NK-92 (cell line): ENCODE measurements around the gene TCHP.
"Not testable (repeated sequence)": the region's sequence is repeated elsewhere in the genome, so short reads cannot be mapped to it uniquely, and the experiment has no call there.

ENCODE experiments used
- DNase-seq: peaks from one replicate; lab custom pipeline; 2025; ENCODE audit not compliant: unreplicated experiment; lab: John Stamatoyannopoulos, UW

The TCHP gene

GRCh38 chr12:109899783-109900751 is at the start of gene TCHP:
TCHP (plus strand) TSS chr12:109900274; CDS start chr12:109903027, 2,753 bp downstream.
- DNase-seq, result no peak

- not testable (repeated sequence) for DNase-seq
Observed at GRCh38 chr12:109850518-109850917, 49.6 kb upstream of the TCHP start.

- DNase-seq, result no peak
Observed at GRCh38 chr12:109855377-109855776, 44.7 kb upstream of the TCHP start.

GRCh38 chr12:109857715-109858114 is 42.4 kb upstream of the TCHP start:
- DNase-seq, result no peak

- no peak for DNase-seq
Observed at GRCh38 chr12:109858764-109859163, 41.3 kb upstream of the TCHP start.

GRCh38 chr12:109860977-109861376 is 39.1 kb upstream of the TCHP start:
- no peak for DNase-seq

GRCh38 chr12:109861689-109862314 is 38.3 kb upstream of the TCHP start:
- DNase-seq, result no peak

GRCh38 chr12:109862491-109862890 is 37.6 kb upstream of the TCHP start:
- not testable (repeated sequence) for DNase-seq

- DNase-seq, result no peak
Observed at GRCh38 chr12:109863847-109864712, 36.0 kb upstream of the TCHP start.

GRCh38 chr12:109864916-109865315 is 35.2 kb upstream of the TCHP start:
- no peak for DNase-seq

- DNase-seq, result no peak
Observed at GRCh38 chr12:109868182-109869051, 31.7 kb upstream of the TCHP start.

GRCh38 chr12:109870648-109871047 is 29.4 kb upstream of the TCHP start:
- no peak for DNase-seq

- DNase-seq, result no peak
Observed at GRCh38 chr12:109871668-109872314, 28.3 kb upstream of the TCHP start.

GRCh38 chr12:109873653-109874052 is 26.4 kb upstream of the TCHP start:
- DNase-seq, result no peak

- DNase-seq, result no peak
Observed at GRCh38 chr12:109875572-109876131, 24.4 kb upstream of the TCHP start.

GRCh38 chr12:109876406-109876805 is 23.7 kb upstream of the TCHP start:
- no peak for DNase-seq

- no peak for DNase-seq
Observed at GRCh38 chr12:109877504-109878246, 22.4 kb upstream of the TCHP start.

- DNase-seq, result no peak
Observed at GRCh38 chr12:109878247-109878625, 21.8 kb upstream of the TCHP start.

GRCh38 chr12:109878749-109879148 is 21.3 kb upstream of the TCHP start:
- DNase-seq, result no peak
